ENCODE measurements around the gene NUAK1. TPM values are rescaled to one million over a fixed set of nuclear protein-coding genes. Genes with fewer than 3 reads are reported as not detected.
A peak's percentile ranks its signal among the peaks of the same experiment; 100 is the strongest.

NUAK1 gene
- polyA plus RNA-seq, 1 donor from 2014 or later, result 8.3 TPM

DNA sequence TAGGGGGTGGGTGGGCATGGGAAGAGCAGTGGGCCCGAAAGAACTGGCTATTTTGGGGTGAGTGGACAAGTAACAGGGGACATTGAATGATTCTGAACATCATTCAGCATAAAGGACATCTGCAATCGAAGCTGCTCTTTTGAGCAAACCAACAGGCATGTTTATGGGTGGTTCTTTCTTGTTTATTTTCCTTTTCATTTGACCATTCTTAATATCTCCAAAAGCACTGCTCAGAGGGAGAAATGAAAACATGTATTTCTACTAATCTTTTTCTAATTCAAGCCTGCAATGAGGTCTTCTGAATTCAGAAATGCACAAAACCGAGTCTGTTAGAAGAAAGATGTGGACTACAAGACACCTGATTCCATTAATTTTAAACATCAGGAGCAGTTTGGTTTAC lies 54.0 kb downstream of the NUAK1 start:
- Histone ChIP-seq H3F3A (ENCODE audit: insufficient read depth, low read length, poor library complexity, severe bottlenecking) (peaks cover 3% of the 10 kb centered on the region), H3K9me3 (ENCODE audit: low read length) (no peaks in the 10 kb centered on the region), H3K36me3 (ENCODE audit: insufficient read depth, low read length) (peaks cover 4% of the 10 kb centered on the region), H3K27me3 (ENCODE audit: insufficient read depth, low read depth, low read length) (no peaks in the 10 kb centered on the region), H3K9me2 (ENCODE audit: insufficient read depth, low read length) (no peaks in the 10 kb centered on the region), H3K27ac (ENCODE audit: low read length) (no peak overlapping the region), H3K79me2 (replicated peaks; ENCODE audit: insufficient read depth, low read length) (no peaks in the 10 kb centered on the region), H3K4me2 (ENCODE audit: low read length) (no peak overlapping the region), H4K20me1 (ENCODE audit: insufficient read depth) (no peaks in the 10 kb centered on the region), H2AFZ (ENCODE audit: low read depth, low read length) (no peak overlapping the region), H3K4me3 (ENCODE audit: low read length) (peak overlapping the region; percentile 41), H3K9ac (ENCODE audit: low read length) (no peak overlapping the region)
- TF ChIP-seq EZH2 (IDR thresholded peaks at IDR 0.05; ENCODE audit: borderline replicate concordance, insufficient read depth, low read length, poor library complexity, severe bottlenecking), result no peak
- TF ChIP-seq EP300 (conservative IDR thresholded peaks at IDR 0.05; ENCODE audit: poor library complexity, severe bottlenecking), result no peak
- no peak for TF ChIP-seq SMC3 (conservative IDR thresholded peaks at IDR 0.05; ENCODE audit: poor library complexity)
- TF ChIP-seq, protein P1, sequence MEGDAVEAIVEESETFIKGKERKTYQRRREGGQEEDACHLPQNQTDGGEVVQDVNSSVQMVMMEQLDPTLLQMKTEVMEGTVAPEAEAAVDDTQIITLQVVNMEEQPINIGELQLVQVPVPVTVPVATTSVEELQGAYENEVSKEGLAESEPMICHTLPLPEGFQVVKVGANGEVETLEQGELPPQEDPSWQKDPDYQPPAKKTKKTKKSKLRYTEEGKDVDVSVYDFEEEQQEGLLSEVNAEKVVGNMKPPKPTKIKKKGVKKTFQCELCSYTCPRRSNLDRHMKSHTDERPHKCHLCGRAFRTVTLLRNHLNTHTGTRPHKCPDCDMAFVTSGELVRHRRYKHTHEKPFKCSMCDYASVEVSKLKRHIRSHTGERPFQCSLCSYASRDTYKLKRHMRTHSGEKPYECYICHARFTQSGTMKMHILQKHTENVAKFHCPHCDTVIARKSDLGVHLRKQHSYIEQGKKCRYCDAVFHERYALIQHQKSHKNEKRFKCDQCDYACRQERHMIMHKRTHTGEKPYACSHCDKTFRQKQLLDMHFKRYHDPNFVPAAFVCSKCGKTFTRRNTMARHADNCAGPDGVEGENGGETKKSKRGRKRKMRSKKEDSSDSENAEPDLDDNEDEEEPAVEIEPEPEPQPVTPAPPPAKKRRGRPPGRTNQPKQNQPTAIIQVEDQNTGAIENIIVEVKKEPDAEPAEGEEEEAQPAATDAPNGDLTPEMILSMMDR (IDR thresholded peaks at IDR 0.05; ENCODE audit: poor library complexity, severe bottlenecking), result no peak
- TF ChIP-seq RAD21 (conservative IDR thresholded peaks at IDR 0.05), result no peak
- TF ChIP-seq POLR2AphosphoS5 (IDR thresholded peaks at IDR 0.05), result no peak
- no peak for TF ChIP-seq MXI1 (conservative IDR thresholded peaks at IDR 0.05; ENCODE audit: poor library complexity, severe bottlenecking)

DNA sequence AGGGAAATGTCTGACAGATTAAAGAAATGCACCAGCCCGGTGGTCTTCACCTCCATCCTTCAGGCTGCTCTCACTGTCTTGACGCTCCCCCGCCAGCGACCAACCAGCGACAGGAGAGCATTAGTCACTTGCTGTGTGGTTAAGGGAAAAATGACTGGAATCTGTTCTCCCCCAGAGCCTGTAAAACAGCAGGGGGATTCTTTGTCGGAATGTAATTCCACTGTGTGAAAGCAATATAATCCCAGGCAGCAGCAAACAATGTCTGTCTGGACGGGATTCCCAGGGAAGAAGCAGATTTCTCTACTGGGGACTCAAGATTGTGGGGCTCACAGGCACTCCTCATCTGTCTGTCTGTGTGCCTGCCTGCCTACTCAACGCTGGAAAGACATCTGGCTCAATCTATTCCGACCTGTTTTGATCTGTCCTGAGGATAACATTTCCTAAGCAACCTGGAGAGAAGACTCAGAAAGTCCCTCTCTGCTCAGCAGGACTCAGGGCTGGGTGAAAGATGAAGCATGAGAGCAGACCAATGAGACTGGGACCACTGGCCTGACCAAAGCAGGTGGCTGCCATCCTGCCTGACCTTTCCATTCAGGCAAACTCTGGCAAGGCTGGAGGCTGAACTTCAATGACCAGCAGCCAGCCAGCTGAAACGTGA lies 54.6 kb downstream of the NUAK1 start:
- Histone ChIP-seq H3K9me2 (ENCODE audit: insufficient read depth, low read length) (no peaks in the 10 kb centered on the region), H3K36me3 (ENCODE audit: insufficient read depth, low read length) (peaks cover 4% of the 10 kb centered on the region), H2AFZ (ENCODE audit: low read depth, low read length) (peak overlapping the region; percentile 36), H3K9ac (ENCODE audit: low read length) (peak overlapping the region; percentile 38), H4K20me1 (ENCODE audit: insufficient read depth) (no peaks in the 10 kb centered on the region), H3K4me3 (ENCODE audit: low read length) (peak overlapping the region; percentile 41), H3K27me3 (ENCODE audit: insufficient read depth, low read depth, low read length) (no peaks in the 10 kb centered on the region), H3K9me3 (ENCODE audit: low read length) (no peaks in the 10 kb centered on the region), H3K27ac (ENCODE audit: low read length) (peak overlapping the region; percentile 62), H3F3A (ENCODE audit: insufficient read depth, low read length, poor library complexity, severe bottlenecking) (peaks cover 3% of the 10 kb centered on the region), H3K4me2 (ENCODE audit: low read length) (peak overlapping the region; percentile 25), H3K79me2 (replicated peaks; ENCODE audit: insufficient read depth, low read length) (no peaks in the 10 kb centered on the region)
- TF ChIP-seq, protein P2, sequence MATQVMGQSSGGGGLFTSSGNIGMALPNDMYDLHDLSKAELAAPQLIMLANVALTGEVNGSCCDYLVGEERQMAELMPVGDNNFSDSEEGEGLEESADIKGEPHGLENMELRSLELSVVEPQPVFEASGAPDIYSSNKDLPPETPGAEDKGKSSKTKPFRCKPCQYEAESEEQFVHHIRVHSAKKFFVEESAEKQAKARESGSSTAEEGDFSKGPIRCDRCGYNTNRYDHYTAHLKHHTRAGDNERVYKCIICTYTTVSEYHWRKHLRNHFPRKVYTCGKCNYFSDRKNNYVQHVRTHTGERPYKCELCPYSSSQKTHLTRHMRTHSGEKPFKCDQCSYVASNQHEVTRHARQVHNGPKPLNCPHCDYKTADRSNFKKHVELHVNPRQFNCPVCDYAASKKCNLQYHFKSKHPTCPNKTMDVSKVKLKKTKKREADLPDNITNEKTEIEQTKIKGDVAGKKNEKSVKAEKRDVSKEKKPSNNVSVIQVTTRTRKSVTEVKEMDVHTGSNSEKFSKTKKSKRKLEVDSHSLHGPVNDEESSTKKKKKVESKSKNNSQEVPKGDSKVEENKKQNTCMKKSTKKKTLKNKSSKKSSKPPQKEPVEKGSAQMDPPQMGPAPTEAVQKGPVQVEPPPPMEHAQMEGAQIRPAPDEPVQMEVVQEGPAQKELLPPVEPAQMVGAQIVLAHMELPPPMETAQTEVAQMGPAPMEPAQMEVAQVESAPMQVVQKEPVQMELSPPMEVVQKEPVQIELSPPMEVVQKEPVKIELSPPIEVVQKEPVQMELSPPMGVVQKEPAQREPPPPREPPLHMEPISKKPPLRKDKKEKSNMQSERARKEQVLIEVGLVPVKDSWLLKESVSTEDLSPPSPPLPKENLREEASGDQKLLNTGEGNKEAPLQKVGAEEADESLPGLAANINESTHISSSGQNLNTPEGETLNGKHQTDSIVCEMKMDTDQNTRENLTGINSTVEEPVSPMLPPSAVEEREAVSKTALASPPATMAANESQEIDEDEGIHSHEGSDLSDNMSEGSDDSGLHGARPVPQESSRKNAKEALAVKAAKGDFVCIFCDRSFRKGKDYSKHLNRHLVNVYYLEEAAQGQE (IDR thresholded peaks at IDR 0.05; ENCODE audit: borderline replicate concordance), result peak; percentile 68
- TF ChIP-seq RAD21 (conservative IDR thresholded peaks at IDR 0.05) (peak; percentile 7), TAF1 (IDR thresholded peaks at IDR 0.05; ENCODE audit: low read depth) (no peak), EP300 (conservative IDR thresholded peaks at IDR 0.05; ENCODE audit: poor library complexity, severe bottlenecking) (no peak), POLR2AphosphoS5 (IDR thresholded peaks at IDR 0.05) (no peak), SMC3 (conservative IDR thresholded peaks at IDR 0.05; ENCODE audit: poor library complexity) (no peak)
